HG03342 (cell line): ENCODE results near the gene HEXIM2.

Experiments
- ATAC-seq: cut with Tn5 transposase; IDR thresholded peaks from one replicate; pipeline ENCODE4 v1.9.1; 2021; ENCODE audit warnings: mild to moderate bottlenecking, moderate library complexity; ENCODE audit not compliant: unreplicated experiment

HEXIM2 gene

DNA sequence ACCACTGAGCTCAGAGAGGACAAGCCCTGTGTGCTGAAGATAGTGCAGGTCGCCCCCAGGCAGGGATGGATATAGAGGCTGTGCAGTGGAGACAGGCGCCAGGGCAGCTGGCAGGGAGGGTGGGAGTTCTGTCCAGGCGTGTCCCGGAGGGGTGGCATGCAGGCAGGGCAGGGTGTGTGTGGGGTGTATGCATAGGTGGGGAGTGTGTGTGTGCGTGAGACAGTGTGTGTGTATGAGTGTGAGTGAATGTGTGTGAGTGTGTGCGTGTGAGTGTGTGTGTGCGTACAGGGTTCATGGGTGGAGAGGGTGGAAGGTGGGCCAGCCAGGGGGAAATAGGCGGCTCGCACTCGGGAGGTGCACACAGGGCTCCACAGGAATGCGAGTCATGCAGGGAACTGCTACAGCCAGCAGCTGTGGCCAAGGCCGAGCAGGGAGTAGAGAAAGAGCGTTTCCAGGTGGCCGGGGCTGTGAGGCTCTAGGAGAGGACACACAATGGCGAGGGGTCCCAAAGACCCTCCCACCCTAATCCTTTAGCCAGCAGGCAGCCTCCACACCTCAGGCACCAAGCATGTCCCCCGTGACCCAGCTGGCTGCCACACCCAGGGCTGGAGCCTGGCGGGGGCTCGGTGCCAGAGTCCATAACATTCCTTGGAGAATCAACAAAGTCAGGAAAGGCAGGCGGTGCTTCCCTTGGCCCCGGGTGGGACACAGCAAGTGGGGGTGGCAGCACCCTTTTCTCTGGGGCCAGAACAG is 34.0 kb upstream of the HEXIM2 start:
- ATAC-seq, result no peak

DNA sequence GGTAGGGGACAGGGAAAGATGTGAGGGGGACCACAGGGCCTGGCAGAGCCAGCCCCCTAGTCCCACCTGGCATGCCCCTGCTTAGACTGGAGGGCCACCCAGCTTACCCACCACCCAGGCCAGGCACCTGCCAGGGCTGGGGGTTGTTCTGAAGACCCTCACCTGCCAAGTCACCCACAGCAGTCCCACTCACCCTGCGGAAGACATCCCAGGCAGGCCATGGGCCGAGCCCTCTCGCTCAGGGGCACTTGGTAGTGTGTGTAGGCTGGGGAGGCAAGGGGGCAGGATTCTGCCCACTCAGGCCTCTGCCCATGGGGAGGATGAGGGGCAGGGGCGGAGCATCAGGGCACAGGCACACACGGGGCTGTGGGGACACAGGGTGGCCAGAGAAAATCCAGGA is 33.3 kb upstream of the HEXIM2 start:
- ATAC-seq, result no peak

DNA sequence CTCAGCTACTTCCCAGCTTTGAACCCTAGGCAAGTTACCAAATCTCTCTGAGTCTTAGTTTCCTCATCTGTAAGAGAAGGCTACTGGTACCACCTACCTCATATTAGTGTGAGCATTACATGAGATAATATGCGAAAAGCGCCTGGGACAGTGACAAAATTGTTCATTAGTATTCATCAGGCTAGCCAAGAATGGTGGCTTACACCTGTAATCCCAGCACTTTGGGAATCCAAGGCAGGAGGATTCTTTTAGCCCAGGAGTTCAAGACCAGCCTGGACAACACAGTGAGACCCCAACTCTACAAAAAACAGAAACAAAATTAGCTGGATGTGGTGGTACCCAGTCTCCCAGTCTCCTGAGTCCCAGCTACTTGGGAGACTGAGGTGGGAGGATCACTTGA is 32.7 kb upstream of the HEXIM2 start:
- ATAC-seq, result no peak

DNA sequence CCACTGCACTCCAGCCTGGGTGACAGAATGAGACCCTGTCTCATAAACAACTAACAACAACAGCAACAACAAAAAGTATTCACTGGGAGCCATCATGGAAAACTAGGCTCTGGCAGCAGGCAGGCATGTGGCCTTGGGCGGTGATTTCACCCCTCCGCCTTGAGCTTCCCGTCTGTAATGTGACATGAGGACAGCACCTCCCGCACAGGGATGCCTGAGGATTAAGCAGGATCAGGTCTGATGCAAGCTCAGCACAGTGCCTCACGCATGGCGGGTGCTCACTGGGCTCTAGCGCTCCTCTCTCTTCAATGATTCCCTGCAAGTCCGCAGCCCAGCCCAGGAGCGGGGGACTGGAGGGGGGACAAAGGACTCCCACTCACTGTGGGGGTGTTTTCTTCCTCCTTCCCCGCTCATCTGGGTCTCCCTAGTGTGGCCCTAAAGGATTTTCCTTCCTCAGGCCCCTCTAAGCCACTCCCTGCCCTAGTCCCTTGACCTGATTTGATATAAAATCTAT is 32.2 kb upstream of the HEXIM2 start:
- ATAC-seq, result no peak

DNA sequence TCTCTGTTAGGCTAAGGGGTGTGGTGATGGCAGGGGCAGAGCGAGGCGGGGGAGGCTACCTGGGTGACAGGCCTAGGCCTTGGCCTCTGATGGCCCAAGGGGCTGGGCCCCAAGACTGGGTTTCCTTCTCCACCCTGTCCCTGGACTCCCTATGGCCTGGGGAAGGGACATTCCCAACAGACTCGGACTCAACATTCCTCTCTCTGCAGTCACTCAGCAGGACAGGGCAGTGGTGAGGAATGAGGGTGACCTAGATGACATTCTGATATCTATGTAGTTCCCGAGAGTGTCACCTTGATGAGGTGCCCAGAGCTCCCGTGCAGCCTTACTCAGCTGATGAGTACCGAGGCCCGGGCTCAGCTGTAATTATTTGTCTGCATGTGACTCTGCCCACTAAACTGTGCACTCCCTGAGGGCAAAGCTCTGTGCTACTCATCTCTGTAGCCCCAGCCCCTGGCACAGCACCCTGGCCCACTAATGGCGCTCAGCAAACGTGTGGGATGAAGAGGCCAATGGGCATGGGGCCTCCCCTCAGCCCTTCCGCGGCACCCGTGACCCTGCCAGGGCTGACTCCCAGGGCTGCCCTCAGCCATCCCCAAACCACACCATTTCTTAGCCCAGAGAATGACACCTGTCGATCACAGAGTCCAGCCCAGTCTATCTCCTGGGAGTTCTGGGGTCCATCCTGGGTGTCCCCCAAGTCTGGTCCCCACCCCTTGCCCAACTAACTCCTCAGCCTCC is 31.6 kb upstream of the HEXIM2 start:
- ATAC-seq, result no peak

DNA sequence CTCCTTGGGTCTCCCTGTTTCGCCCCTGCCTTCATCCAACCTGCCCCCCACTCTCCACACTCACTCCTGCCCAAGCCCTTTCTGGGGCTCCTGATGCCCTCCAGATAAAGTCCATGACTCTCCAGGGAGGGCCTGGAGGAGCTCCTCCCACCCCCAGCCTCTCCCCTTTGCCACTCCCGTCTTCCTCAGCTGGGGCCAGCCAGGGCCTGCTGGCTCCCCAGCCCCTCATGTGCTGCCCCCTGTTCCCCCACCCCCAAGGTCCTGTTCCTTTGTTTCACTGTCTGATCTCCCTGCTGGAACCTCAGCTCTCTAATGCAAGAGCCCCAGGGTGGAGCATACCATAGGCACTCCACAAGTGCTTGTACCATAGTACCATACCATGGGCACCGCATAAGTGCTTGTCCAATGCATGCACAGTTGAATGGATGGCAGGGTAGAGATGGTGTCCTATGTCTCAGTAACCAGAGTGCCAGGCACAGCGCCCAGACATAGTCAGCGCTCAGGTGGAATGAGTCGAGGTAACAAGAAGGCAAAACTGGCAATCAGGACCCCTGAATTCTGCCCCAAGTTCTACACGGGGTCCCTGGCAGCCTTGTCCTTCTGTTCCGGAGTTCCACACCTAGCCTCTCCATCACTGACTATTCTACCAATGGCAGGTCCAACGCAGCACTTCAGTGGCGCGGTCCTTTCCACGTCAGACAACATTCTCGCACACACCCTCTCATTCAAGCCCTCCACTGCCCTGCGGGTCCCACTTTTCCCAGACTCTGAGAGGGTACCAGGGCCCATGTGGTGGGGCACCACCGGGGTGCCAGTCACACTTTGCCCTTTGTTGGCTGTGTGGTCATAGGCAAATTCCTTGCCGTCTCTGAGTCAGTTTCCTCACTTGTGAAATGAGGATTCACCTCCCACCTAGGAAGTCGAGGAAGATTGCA is 30.7 kb upstream of the HEXIM2 start:
- ATAC-seq, result no peak

DNA sequence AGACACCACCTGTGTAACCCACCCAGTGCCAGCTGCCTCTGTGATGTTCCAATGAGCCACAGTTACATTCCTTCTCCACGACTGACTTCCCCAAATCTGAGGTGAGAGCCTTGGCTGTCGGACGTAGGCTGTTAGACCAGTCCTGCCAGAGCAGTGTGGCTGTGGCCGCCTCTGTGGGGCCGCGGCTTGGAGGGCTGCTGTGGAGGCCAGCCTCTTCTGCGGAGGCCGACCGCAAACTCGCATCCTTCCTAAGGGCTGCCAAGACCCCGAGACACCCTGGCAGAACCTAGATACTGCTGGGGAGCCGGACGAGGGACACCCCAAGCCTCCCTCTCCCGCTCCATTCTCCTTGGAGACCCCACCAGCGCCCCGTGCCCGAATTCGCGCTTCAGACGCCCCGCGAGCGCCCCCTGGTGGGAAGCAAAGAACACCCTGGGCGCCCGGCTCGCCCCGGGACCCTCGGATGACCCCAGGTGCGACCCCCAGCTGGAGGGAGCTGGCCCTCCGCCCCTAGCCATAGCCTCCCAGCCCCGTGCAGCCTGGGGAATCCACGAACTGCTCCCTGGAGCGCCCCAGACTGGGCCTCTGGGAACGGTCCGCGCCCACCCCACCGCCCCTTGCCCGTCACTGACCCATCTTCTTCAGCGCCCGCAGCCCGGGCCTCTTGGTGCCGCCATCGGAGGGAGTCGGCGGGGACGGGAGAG is 29.9 kb upstream of the HEXIM2 start:
- no peak for ATAC-seq

DNA sequence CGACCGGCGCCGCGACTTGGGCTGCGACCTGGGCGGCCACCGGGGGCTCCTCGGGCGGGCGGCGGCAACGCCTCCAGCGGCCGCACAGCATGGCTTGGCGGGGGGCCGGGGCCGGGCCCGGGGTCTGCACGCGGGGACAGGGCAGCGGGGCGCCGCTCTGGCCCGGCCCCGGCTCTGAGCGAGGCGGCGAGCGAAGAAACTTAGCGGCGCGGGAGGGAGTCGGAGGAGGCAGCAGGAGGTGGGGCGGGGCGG is 29.4 kb upstream of the HEXIM2 start, which contains the start of gene PLCD3:
Gene PLCD3, minus strand, starts transcription at position 196 of the 252 bp plus-strand sequence. Its CDS starts 105 bp downstream, at position 91.
- ATAC-seq, result no peak

DNA sequence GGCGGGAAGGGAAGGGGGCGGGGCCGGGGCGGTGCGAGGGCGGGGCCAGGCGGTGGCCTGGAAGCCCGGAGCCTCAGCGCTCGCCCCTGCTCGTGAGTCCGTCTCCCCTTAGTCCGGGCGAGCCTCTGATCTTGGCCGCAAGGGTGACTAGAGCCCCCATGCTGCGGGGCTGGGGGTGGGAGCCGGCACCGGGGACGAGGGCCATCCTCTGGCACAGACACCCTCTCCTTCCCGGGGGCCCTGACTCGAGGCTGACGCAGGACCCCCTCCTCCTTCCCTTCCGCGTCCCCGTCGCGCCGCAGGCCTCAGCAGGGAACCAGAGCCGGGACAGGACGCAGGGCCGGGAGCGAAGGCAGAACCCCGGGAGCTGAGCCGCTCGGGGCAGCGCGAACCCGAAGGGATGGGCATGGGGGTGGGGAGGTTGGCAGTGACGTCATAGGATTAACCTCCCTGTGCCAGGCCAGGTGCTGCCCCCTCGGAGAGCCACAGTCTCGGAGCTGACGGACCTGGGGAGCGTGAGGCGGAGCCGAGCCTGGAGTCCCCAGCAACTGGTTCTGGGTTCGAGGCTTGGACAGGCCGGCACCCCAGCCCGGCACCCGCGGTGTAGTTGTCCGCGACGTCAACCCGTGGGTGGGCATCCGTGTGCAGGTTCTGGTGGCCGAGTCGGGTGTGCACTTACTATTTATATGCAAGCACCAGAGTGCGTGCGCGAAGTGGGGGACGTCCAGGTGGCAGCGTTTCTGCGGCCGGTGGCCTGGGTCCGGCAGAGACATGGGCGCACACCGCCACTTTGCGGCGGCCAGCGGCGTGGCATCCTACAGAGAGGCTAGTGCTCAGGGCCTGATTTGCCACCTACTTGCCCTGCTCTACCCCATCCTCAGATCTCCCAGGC is 28.9 kb upstream of the HEXIM2 start:
- ATAC-seq, result no peak

DNA sequence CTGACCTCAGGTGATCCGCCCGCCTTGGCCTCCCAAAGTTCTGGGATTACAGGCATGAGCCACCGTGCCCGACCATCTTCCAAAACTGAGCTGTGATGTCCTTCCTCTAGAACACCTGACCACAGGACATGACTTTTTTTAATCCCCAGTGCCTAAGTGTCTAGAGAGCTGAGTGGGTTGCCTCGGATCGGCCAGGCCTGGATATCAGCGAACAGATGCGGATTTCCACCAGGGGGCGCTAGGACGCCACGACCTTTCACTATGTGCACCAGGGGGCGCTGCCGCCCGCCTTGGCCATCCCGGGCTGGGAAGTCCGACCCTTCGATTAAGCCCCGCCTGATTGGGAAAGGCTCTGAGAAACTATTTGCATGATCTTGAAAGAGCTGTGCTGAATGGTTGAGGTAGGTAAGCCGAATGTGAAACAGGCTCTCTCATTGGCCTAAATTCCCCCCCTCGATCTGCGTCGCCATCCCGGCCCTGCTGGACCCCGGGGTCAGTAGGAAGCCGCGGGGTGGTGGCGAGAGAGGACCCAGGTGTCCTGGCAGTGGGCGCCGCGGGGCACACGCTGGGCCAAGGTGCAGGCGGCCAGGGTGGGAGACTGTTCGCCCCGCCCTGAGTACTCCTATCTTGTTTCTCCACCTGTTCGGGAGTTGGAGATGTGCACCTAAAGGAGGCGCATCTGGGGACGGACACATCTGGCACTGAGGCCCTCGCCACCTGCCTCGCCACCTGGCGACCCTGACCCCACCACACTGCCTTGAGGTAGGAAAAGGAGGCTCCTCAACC is 26.3 kb upstream of the HEXIM2 start, which contains the start of gene ACBD4:
Gene ACBD4, plus strand, starts transcription at position 496 of the 786 bp plus-strand sequence. CDS start 458 bp downstream, outside the sequence.
- peak; percentile 75 for ATAC-seq

DNA sequence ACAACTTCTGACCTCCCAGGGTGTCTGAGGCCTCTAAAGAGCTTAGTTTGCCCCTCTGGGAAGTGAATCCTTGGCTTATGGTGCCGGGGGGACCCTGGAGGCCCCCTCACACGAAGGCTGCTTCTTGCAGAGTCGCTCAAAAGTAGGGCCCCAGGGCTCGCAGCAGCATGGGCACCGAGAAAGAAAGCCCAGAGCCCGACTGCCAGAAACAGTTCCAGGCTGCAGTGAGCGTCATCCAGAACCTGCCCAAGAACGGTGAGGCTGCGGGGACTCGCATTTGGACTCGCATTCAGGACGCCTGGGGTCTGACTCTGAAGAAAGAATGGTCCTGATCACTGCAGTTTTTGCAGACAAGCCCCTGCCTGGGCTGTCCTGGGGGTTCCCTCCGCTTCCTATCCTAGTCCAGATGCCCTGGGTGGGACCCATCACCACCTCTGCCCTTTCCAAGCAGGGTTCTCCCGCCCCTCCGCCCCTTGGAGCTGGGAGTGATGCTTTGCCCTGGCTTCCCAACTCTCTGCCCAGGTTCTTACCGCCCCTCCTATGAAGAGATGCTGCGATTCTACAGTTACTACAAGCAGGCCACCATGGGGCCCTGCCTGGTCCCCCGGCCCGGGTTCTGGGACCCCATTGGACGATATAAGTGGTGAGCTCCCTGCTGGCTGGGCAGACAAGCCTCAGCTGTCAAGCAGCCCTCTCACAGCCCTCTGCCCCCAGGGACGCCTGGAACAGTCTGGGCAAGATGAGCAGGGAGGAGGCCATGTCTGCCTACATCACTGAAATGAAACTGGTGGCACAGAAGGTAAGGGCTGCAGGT is 25.5 kb upstream of the HEXIM2 start:
- no peak for ATAC-seq

DNA sequence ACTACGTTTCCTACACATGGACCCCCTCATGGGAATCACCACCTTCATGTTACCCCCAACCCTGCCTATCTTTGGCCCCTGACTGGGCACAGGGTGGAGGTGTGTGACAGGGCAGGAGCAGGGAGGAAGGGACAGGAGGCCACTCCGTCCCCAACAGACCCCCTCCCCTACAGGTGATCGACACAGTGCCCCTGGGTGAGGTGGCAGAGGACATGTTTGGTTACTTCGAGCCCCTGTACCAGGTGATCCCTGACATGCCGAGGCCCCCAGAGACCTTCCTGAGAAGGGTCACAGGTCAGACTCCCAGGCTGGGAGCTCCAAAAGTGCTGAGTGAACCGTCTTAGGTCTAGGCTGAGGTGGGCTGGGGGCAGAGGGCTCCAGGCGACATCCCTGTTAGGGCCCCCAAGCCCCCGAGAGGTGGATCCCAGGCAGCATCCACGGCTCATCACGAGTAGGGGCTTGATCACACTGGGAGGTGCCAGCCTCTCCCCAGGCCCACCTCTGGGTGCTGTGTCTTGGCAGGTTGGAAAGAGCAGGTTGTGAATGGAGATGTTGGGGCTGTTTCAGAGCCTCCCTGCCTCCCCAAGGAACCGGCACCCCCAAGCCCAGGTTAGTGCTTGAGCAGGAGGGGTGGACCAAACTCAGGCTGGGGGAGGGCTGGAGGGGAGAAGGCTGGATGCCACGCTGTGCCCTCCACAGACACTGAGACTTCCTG is 24.7 kb upstream of the HEXIM2 start:
- ATAC-seq, result no peak

DNA sequence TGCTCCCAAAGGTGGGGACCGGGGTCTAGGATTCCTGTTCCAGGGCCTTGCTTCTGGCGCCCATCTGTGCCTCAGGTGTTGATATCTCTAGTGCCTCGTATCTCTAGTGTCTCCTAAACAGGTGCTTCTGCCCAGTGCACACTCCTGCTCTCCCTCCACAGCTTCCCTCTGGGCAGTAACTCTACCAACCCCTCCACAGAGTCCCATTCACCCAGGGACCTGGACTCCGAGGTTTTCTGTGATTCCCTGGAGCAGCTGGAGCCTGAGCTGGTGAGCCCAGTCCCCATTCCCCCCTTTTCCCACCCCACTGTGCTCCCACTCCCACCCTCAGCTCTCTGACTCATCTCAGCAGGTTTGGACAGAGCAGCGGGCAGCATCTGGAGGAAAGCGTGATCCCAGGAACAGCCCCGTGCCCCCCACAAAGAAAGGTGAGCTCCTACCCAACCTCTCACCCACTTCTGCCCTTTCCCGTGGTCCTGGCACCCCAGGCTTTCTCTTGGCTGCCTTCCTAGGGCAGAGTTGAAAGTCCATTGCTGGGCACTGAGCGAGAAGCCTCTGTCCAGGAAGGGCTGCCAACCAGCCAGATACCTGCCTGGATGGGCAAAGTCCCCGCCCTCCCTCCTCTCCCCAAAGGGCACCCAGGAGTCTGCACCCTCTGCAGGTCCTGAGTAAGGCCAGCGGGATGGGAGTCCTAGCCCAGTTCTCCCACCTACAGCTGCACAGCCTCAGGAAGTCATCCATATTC is 23.9 kb upstream of the HEXIM2 start:
- no peak for ATAC-seq

DNA sequence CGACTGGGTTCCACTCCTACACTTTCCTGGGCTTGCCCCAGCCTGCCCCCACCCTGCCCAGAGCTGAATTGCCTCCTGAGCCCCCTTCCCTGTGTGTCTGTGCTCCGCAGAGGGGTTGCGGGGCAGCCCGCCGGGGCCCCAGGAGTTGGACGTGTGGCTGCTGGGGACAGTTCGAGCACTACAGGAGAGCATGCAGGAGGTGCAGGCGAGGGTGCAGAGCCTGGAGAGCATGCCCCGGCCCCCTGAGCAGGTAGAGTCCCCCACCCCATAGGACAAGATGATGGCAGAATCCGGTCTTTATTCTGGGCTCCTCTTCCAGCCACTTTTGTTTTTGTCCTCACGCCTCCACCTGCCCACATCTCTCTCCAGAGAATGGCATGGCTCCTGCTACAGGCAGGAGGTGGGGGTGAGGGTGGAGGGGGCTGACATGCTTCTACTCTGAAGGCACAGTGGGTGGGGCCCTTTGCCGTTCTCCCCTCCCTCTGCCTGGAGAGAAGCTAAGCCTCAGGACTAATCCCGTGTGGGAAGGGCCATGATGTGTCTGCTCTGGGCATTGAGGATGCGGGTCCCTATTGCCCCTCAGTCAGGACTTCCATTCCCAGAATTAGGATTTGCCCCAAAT is 22.7 kb upstream of the HEXIM2 start:
- no peak for ATAC-seq

DNA sequence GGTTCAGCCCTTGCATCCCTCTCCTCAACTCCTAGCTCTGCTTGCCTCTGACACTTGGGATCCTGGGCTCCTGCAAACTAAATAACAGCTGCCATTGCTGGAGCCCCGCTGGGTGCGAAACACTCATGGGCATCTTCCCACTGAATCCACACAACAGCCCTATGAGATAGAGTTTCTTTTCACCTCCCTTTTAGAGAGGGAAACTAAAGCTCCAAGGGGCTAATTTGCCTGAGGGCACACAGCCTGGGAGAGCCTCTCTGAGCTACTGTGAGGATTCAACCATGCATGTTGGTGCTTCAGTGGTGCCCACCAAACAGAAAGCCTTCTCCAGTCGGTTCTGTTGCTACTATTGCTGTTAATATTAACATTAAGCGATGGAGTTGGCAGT is 22.1 kb upstream of the HEXIM2 start:
- no peak for ATAC-seq

DNA sequence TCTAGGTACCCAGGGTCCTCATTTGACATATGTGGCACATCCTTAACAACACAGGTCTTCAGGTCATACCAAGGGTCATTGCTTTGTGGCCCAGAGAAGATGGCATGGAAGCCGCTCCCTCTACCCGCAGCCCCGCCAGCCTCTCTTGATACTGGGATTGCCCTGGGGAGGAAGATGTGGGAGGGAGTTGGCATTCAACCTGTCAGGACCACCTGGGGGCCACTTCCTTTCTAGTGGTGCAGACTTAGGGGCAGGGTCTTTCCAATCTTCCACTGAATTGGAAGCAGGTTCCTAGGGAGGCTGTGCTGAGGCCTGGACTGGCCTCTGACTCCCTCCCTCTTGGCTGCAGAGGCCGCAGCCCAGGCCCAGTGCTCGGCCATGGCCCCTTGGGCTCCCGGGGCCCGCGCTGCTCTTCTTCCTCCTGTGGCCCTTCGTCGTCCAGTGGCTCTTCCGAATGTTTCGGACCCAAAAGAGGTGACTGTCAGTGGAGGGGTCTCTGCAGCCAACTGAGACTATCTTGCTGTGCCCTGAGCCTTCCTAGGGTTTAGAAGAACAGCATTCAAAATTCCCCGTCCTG is 18.5 kb upstream of the HEXIM2 start:
- no peak for ATAC-seq
